ENCODE data around the gene SRGAP3. TPM values are rescaled to one million over a fixed set of nuclear protein-coding genes. Genes with fewer than 3 reads are reported as not detected.

Gene SRGAP3
- total RNA-seq, 1 donor from 2014 or later: 10.1 TPM

DNA sequence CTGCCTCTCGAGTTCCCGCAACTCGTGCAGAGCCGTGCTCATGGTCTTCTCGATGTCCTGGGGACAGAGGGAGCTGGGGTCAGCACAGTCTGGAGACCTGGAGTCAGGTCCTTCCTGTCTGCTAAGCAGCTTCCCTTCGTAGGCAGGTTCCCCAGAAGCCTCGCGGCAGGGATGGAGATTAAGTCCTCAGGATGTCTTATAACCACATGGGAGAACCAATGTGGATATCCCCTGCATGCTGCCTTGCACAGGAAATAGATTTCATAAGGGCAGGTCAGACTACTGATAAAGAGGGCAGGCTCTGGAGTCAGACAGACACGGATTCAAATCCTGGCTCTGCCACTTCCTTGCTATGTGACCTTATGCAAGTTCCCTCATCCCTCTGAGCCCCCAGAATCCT, 263.6 kb downstream of the SRGAP3 start:
- intact Hi-C loops (cut with DNase I): loop anchor here (2.0 to 5.0 kb wide), 2 partner anchors 81 to 316 kb away; no protein-coding TSS in a partner anchor
- no peak for DNase-seq (ENCODE audit: low spot score)

GRCh38 chr3:8985411-8985831, 264.0 kb downstream of the SRGAP3 start:
- DNase-seq (ENCODE audit: low spot score): no peak

DNA sequence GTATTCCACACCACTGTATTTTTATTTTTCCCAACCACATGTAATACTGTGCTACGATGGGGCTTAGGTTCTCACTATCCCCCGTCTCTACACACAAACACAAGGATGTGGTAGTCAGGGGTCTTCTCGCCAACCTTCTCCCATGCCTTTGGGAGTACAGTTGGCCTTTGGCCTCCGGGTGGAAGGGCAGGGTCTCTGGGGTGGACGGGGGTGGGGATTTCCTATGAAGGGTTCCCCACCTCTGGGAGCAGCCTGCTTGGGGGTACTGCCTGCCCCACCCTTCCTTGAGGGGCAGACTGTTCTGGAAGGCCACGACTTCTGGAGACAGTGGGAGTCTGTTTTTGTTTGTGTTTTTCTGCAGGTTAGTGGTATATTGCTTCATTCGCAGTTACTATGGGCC, 264.9 kb downstream of the SRGAP3 start:
- no peak for DNase-seq (ENCODE audit: low spot score)
- intact Hi-C loops (cut with DNase I): no loop called here

More at GRCh38 chr3:8985411-8985831, 264.0 kb downstream of the SRGAP3 start:
- intact Hi-C loops (cut with DNase I): loop anchor here (5.0 kb wide), 1 partner anchor 317 kb away; no protein-coding TSS in a partner anchor

DNA sequence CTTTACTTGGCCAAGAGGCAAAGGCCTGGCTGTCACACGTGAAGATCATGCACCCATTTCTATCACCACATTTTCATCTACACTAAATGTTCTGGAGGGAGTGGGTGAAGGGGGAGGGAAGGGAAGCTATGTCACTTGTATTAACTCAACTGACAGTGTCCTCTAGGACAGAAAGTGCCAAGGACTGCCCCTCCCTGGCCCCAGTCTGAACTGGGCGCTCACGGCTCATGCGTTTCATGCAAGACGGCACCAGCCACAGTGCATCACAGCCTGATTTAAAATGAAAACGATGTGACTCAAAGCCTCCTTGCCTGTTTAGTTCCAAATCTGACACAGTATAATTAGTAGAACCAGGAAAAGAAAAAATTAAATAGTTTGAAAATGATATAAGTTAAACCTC, 265.4 kb downstream of the SRGAP3 start:
- intact Hi-C loops (cut with DNase I): no loop called here
- DNase-seq (ENCODE audit: low spot score): no peak

DNA sequence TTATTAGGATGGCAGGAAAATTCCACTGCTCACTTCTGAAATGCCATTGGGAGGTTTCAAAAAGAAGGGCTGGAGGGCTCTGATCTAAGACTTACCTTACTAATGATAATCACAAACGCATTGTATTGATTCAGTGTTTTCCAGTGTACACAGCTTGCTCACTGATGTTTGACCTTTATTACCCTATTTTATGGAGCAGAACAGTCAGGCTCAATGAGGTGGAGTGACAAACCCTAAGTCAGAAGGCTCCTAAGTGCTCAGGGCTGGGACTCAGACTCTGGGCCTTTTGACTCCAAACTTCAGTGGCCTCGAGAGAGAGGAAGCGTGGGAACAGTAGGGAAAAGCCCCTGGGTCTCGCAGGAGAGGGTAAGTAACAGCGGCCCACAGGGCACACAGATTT, 265.9 kb downstream of the SRGAP3 start:
- no peak for DNase-seq (ENCODE audit: low spot score)
- intact Hi-C loops (cut with DNase I): no loop called here

DNA sequence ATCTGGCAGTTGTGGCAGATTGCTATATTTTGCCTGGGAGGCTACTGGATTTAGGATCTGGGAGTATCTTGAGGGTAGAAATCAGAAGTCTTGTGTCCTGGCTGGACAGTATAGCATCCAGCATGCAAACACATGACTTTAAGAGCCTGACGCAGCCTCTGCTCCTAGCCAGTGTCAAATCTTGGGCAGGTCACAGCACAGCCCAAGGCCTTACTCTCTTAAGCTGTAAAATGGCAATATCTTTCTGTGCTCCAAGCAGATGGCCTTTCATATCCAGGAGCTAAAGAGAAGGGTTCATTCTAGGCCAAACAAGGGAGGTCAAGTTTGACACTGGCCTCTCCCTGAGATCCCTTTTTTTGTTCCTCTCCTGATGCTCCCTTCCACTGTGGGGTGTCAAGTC, 266.4 kb downstream of the SRGAP3 start:
- intact Hi-C loops (cut with DNase I): no loop called here

DNA sequence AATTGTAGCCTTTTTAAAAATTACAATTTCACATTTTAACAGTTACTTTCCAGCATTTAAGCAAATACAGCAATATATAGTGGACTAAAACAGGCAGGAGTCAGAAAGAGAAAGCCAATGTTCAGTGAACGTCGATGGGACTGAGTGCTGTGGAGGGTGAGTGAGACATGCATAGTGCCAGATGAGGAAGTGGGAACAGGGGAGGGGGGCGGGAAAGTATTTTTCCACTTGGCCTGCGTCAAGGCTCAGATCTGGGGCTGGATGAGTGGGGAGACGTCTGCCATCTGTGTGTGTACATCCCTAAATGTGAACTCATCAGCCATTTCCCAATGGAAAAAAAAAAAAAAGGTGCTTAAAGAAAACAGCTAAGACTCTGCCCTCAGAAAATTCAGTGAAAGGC, 266.9 kb downstream of the SRGAP3 start:
- intact Hi-C loops (cut with DNase I): no loop called here
- no peak for DNase-seq (ENCODE audit: low spot score)

More for the DNA sequence above, 266.4 kb downstream of the SRGAP3 start:
- no peak for DNase-seq (ENCODE audit: low spot score)

- intact Hi-C loops (cut with DNase I): no loop called here
- DNase-seq (ENCODE audit: low spot score): no peak
Measured at GRCh38 chr3:8981700-8982099, 267.7 kb downstream of the SRGAP3 start.

GRCh38 chr3:8981296-8981695, 268.1 kb downstream of the SRGAP3 start:
- intact Hi-C loops (cut with DNase I): no loop called here

GRCh38 chr3:8980756-8981257, 268.6 kb downstream of the SRGAP3 start:
- intact Hi-C loops (cut with DNase I): no loop called here
- no peak for DNase-seq (ENCODE audit: low spot score)

More at GRCh38 chr3:8981296-8981695, 268.1 kb downstream of the SRGAP3 start:
- no peak for DNase-seq (ENCODE audit: low spot score)

DNA sequence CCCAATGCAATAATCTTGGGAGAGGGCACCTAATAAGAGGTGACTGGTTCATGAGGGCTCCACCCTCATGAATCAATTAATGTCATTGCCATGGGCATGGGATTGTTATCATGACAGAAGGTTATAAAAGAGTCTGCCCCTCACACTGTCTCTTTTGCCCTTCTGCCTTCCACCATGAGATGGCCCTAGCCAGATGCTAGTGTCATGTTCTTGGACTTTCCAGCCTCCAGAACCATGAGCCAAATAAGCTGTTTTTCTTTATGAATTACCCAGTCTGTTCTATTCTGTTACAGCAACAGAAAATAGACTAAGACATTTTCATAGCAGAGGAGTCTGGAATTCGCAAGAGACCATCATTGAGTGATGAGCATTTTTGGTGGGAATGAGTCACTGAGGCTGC, 270.2 kb downstream of the SRGAP3 start:
- intact Hi-C loops (cut with DNase I): no loop called here
- no peak for DNase-seq (ENCODE audit: low spot score)

DNA sequence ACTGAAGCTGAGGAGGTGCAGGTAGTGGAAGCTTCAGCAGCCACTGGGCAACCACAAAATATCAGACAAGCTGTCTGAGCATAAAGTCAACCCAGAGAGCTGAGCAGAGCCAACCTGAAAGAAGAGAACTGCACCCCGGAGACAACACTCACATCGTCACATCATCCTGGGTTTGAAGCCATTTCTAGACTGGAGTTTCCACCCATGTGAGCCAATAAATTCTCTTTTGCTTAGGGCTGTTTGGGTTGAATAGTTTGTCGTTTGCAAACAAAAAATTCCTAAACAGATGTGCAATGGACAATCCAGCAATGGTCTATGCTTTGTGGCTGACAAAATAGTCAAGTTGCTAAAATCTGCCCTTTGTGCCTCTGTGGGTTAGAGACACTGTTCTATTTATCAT, 270.9 kb downstream of the SRGAP3 start:
- intact Hi-C loops (cut with DNase I): no loop called here
- no peak for DNase-seq (ENCODE audit: low spot score)

- DNase-seq (ENCODE audit: low spot score): no peak
Measured at GRCh38 chr3:8976540-8977182, 272.8 kb downstream of the SRGAP3 start.

DNA sequence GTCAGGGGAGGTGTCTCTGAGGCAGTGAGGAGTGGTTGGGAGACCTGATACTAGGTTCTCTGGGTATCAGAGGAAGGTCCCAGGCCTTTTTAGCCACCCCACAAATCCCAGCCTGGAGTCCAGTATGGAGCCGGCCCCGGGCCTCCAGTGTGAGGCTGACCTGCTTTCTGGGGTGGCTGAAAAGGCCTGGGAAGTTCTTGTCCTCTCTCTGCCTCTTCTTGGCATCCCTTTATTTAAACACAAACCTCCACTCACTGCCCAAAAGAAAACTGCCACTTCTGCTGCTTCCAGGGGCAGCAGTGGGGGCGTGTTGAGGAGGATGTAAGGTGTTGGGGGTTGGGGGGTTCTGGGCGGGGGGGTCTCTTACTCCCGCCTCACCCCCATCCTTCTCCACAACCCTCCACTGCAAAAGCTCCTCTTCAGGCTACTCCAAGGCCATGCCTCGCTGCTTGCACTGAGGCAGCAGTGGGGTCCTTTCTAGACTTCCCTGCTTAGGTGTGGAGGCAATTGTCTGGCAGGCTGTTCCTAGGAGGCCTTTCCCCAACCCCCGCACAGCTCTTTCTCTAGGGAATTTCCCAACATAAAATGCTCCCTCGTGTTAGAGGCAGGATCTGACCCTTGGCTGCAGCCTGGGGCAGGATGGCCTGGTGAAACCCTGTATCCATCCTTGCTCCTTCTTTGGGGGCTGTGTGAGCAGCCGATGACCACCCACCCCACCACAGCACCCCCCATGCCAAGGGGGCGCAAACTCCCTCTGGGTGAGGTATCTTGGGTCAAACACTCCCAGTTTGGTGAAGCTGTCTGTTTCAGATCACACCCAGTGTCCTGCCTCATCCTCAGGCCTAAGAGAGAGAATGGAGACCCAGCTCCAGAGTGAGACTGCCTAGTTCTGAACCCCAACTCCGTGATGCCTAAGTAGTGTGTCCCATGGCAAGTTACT, 274.1 kb downstream of the SRGAP3 start:
- intact Hi-C loops (cut with DNase I): no loop called here
- DNase-seq (ENCODE audit: low spot score): no peak

More at GRCh38 chr3:8976540-8977182, 272.8 kb downstream of the SRGAP3 start:
- intact Hi-C loops (cut with DNase I): no loop called here

- no peak for DNase-seq (ENCODE audit: low spot score)
- intact Hi-C loops (cut with DNase I): loop anchor here (5.0 kb wide), 1 partner anchor 93 kb away; no protein-coding TSS in a partner anchor
Measured at GRCh38 chr3:8974458-8974857, 275.0 kb downstream of the SRGAP3 start.

- intact Hi-C loops (cut with DNase I): loop anchor here (5.0 kb wide), 1 partner anchor 95 kb away; no protein-coding TSS in a partner anchor
- no peak for DNase-seq (ENCODE audit: low spot score)
Measured at GRCh38 chr3:8972639-8973038, 276.8 kb downstream of the SRGAP3 start.

DNA sequence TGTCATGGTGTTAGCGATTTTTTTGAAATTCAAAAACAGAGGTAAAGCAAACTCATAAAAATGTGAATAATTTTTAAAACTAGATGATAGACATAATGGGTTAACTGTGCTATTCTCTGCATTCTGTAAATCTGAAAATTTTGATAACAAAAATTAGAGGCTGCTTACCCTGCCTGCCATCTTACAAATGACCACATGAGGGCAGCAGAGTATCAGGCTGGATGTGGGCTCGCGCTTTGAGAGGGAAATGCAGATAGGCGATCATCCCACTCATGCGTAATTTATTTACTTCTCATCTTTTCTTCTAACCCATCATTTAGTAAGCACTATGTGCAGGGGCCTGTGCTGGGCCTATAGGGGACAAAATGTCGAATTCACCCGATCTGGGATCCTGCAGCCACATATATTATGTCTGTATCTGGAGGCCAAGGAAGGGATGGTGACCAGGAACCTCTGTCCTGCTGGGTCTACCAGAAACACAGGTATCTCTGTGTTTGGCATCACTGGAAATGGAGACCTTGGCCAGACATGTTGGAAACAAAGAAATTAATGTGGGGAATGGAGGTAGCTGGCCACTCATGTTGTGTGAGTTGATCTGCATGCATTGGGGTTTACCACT, 278.4 kb downstream of the SRGAP3 start:
- intact Hi-C loops (cut with DNase I): loop anchor here (1.0 to 5.0 kb wide), 2 partner anchors 96 to 331 kb away; no protein-coding TSS in a partner anchor
- no peak for DNase-seq (ENCODE audit: low spot score)

GRCh38 chr3:8969241-8969640, 280.2 kb downstream of the SRGAP3 start:
- intact Hi-C loops (cut with DNase I): loop anchor here (10.0 kb wide), 1 partner anchor 304 kb away; no protein-coding TSS in a partner anchor

DNA sequence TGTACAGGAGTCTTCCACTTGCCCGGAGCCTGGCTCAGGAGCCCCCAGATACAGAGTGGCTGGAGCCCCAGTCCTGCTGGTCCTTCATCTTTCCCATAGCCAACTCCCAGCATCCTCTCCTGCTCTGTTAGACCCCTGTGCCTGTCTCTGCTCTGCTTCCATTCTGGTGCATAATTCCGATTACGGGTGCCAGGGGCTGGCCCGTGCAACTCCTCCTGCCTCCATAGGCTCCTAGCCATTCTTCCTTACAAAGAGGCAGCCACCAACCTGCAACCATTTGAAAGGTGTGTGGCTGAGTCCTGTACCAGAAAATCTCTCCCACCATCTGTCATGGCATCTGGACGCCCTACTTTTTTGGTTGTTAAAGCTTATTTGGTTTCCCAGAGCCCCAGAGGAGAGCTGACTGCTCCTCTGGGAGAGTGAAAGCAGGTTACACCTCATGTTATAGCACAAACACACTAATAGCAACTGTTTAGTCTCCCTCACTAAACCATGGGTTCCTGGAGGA, 281.0 kb downstream of the SRGAP3 start:
- intact Hi-C loops (cut with DNase I): loop anchor here (10.0 kb wide), 1 partner anchor 304 kb away; no protein-coding TSS in a partner anchor

More at GRCh38 chr3:8969241-8969640, 280.2 kb downstream of the SRGAP3 start:
- no peak for DNase-seq (ENCODE audit: low spot score)

More for the DNA sequence above, 281.0 kb downstream of the SRGAP3 start:
- DNase-seq (ENCODE audit: low spot score): peak; percentile 73
